ENCODE results near the gene CDKAL1.

The CDKAL1 gene

DNA sequence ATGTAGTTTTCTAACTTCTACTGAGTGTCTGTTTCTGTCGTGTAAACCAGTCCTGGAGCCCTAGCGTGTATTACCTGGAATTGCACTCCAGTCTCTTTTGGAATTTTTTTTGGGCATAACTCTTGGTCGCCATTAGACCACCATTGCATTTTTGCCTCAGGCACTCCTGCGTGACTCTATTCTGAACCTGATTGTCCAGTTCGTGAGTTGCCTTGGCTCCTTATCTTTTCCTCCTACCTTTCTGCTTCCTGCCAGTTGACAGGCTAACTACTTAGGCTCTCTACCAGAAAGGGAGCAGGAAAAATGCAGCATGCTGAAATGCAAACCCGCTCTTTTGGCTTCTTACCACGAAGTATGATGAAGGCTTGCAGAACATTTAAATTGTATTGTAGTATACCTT is 568.4 kb downstream of the CDKAL1 start:
- no peak for DNase-seq (ENCODE audit: low read depth, low spot score)

- DNase-seq (ENCODE audit: low read depth, low spot score) = no peak
Measured at GRCh38 chr6:21103626-21104224, 569.5 kb downstream of the CDKAL1 start.

DNA sequence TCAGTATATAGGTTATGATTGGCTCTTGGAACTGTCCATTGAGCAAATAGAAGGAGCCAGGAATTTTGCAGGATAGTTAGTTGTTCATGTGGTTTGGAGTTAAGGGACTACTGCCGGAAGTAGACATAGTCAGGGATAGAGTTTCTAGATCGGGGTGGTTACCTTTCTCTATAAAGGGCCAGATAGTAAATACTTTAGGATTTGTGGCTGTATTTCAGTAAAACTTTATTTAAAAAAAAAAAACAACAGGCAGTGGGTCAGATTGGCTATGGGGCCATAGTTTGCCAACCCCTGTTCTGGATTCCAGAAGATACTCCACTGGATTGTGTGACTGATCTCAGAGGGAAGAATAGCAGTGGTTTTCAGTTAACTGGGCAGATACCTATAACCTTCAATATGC is 570.0 kb downstream of the CDKAL1 start:
- DNase-seq (ENCODE audit: low read depth, low spot score) = no peak

DNA sequence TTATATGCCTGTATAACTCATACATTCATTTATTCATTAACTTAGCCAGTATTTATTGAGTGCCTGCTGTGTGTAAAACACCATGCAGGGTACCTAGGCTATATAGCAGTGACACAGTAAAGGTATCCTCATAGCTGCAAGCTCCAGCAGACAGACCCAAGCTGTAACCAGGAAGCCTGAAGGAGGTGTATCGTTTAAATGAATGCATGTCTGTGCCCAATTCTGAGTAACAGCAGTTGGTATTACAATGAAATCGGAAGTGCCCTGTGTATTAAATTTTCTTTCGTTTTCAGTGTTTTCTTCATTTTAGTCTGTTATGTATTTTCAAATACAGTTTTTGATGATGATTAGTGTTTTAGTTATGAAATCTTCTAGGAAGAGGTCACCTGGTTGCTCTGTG is 573.5 kb downstream of the CDKAL1 start:
- no peak for DNase-seq (ENCODE audit: low read depth, low spot score)

DNA sequence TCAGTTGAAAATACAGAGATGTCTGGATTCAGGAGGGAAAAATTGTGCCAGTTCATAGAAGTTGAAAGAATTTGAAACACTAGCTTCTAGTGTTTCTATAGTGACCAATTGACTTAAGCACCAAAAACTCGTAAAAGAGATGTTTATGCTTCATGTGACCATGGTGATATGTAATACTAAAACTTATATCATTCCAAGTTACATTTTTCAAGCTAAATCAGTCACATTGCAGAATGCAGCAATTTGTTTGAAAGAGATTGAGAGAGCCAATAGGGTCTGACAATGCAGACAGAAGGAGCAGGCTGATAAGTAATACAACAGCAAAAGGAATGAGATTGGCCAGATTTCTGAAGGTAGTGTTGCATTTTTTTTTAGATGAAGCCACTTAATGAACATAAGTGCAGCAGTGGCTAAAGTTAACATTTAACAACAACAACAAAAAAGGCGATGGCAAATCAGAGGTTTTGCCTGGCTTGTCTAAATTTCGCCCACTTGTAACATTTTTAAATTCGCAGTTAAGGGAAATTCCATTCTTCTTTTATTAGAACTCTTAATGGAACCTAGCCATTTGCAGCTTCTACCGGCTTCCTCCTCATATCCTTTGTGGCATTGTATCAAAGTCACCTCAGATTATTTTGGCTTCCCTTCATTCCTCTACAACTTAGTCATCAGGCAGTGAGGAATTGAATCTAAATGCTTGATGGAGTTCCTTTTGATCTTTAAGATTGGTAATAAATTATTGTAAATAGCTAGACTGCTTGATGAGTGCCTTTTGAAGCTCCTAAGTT is 575.3 kb downstream of the CDKAL1 start:
- DNase-seq (ENCODE audit: low read depth, low spot score) = no peak

DNA sequence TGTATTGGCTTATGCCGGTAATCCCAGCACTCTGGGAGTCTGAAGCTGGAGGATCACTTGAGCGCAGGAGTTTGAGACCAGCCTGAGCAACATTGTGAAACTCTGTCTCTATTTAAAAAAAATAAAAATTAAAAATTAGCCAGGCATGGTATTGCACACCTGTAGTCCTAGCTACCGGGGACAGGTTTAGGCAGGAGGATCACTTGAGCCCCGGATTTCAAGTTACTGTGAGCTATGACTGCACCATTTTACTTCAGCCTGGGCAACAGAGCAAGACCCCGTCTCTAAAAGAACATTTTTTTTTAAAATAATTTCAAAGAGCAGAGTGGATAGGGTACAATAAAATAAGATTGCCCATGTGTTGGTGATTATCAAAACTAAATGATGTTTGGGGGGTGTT is 576.4 kb downstream of the CDKAL1 start:
- no peak for DNase-seq (ENCODE audit: low read depth, low spot score)

DNA sequence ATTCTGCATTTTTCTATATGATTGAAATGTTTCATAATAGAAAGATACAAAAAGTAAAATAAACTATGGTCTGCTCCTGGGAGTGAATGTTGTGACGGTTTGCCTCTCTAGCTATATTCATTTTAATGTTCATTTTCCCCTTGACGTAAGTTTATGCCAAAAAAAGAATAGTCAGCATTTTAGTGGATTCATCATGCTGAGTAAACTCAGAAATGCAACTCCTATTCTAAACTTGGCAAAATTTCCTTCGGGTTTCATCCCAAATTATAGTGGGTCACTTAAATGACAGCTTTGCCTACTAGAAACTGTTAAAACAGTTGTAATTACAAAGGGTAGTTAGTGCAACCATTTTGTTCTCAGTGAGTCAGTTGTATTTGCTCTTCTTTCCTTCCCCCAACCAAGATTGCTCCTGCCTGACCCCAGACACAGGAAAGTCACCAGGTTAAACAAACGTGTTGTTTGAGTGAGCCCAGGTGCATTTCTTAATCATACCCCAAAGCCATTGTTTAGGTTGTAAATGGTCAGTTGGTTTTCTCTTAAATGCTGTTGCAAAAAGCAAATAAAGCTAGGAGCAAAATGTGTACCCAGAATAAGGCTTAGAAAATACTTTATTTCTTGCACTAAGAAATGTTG is 577.0 kb downstream of the CDKAL1 start:
- no peak for DNase-seq (ENCODE audit: low read depth, low spot score)

GRCh38 chr6:21115111-21115510 is 580.9 kb downstream of the CDKAL1 start:
- DNase-seq (ENCODE audit: low read depth, low spot score) = no peak

GRCh38 chr6:21116736-21117135 is 582.5 kb downstream of the CDKAL1 start:
- no peak for DNase-seq (ENCODE audit: low read depth, low spot score)

- no peak for DNase-seq (ENCODE audit: low read depth, low spot score)
Measured at GRCh38 chr6:21118216-21118780, 584.0 kb downstream of the CDKAL1 start.

DNA sequence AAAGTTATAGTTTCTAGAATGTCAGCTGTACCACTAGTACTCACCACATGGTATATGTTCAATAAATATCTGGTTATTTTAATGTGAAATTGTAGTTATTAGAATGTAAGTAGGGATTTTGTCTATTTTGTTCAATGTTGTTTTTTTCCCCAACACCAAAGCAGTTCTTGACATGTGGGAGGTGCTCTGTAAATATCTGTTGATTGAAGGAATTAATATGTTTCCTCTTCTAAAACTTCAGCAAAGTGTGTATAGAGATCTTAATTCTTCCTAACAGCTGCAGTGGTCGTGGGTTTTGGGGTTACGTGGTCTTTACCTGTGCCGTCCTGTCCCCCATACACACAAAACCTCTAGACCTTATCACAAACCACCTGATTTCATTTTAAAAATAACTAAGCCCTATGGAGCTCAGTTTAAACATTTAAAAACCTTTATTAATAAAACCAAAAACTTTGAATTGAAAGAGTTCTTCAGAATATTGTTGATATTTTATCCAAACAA is 587.4 kb downstream of the CDKAL1 start:
- DNase-seq (ENCODE audit: low read depth, low spot score) = no peak

DNA sequence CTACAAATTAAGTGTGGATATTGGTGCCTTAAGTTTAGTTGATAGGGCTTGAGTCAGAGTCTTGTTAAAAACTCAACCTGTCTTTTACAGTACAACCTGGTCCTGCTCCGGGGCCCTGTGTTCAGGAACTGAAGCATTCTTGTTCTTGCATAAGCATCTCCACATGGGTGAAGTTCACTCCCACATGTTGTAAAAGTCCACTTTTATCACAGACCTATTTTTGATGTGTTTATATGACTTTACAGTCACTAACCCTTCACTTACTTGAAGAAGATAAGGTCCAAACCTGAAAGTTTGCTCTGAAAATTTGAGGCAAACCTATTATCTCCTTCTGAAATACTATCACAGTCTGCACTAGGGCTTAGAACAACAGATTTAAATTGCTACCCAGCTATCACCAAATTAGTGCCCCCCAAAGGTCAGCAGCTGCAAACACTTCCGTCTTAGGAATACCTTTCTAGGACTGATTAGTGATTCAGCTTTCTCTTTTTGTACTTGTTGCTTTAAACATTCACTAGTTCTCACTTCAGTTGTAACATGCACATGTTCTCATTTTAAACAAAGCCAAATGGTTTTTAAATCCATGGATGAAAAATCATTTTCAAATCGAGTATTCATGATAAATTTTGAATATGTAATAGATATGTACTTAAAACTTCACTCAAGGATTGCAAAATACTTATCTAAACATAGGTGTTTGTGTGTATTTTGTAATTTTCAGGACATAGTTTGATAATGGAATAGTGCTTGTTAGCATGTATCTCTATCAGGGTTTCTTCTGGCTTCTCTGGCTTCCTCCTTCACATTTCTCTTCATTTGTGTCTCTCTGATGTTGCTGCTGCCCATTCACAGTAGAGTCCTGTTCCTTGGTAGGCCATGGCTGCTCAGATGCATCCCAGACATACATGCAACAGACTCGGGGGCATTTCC is 589.5 kb downstream of the CDKAL1 start:
- DNase-seq (ENCODE audit: low read depth, low spot score) = no peak

DNA sequence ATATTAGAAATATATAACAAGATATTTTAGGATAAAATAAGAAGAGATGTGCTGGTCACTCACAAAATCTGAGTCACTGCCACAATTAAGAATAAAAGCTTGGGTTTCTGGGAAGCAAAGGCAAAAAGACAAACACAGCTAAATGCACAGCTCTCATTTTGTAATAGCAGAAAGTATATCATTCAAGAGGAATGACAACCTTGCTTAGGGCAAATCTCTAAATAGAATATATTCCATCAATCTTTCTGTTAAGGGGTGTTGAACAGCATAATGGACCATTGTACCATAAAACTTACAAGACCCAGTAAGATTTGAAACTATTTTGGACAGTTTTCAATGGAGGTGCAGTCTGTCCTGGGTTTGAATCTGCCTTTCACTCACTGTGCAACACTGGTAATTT is 594.3 kb downstream of the CDKAL1 start:
- no peak for DNase-seq (ENCODE audit: low read depth, low spot score)

GRCh38 chr6:21131406-21131805 is 597.1 kb downstream of the CDKAL1 start:
- no peak for DNase-seq (ENCODE audit: low read depth, low spot score)

DNA sequence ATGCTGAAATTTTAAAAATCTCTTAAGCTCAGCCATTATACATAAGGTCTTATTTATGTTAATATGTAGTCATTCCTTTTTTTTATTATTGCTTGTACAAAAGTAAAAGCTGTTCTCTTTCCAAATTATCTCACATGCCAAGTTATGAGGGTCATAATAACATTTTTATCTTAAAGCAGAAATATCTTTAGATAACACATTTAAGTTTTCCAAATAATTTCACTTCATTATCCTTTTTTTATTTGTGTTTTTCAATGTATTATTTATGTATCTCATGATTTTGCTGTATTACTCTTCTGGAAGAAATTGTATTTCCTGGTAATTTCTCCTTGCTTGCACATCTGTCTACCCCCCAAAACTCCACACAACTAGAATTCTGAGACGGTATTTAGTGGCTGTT is 598.2 kb downstream of the CDKAL1 start:
- DNase-seq (ENCODE audit: low read depth, low spot score) = no peak

DNA sequence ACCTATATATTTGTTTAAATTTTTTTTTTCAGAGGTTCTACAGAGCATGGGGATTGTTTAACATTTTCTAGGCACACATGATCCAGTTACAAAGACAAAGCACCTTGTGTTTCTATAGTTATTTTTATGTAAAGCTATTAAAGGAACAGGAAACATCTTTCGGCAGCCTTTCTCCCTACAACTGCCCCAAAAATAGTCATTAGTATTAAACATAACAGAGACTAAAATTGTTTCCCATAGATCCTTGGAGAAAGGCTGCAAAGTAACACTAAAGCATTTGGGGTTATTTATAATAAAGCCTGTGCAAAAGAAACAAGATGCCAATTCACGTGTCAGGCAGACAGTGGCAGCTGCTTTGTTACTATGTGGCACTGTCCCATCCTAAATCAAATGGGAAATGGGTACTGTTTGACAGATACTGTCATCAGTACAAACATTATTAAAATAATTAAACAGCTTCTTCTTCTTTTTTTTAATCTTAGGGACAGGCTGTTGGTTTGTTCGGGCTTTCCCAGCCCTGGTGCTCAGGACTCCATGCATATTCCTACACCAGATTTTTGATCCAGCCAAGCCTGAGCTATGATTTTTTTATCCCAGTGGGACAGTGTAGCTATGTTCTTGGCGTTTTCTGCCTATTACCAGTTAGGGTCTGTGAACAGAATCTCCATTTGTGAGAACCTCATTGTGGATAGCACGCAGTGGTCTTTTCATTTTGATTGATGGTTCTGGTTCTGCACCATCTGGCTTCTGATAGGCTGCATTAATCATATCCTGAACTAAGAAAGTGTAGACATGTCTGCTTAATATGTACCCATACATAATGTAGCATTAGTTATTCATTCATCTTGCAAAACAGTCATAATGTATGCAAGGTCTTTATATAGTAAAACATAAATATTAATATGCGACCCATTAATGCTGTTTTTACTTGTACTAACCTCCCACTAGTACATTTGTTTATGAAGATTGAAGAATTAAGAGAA is 598.9 kb downstream of the CDKAL1 start:
- no peak for DNase-seq (ENCODE audit: low read depth, low spot score)

DNA sequence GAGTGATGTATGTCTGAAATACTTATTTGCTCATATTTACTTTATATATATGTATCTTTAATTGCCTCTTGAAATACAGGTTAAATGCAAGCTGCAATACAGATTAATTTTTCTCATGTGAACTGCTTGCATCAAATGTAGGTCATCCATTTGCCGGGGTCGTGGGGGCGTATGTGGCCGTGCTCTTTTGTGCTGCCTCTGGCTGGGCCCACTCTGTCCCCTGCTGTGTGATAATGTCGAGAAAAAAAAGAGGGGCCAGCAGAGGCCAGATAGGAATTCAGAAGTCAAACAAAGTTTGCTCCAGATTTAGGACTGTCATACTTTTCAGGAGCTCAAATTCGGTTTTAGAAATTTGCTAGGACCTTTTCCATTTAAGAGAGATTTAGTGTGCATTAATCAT is 599.6 kb downstream of the CDKAL1 start:
- DNase-seq (ENCODE audit: low read depth, low spot score) = no peak

GRCh38 chr6:21134356-21134755 is 600.1 kb downstream of the CDKAL1 start:
- DNase-seq (ENCODE audit: low read depth, low spot score) = no peak

- DNase-seq (ENCODE audit: low read depth, low spot score) = no peak
Measured at GRCh38 chr6:21135484-21136013, 601.3 kb downstream of the CDKAL1 start.
